ENCODE data around the gene SLIT3. TPM values are rescaled to one million over a fixed set of nuclear protein-coding genes. Genes with fewer than 3 reads are reported as not detected.

Gene SLIT3
- total RNA-seq, 3 donors from 2014 or later: 30.7 to 103 (median 54.1) TPM

DNA sequence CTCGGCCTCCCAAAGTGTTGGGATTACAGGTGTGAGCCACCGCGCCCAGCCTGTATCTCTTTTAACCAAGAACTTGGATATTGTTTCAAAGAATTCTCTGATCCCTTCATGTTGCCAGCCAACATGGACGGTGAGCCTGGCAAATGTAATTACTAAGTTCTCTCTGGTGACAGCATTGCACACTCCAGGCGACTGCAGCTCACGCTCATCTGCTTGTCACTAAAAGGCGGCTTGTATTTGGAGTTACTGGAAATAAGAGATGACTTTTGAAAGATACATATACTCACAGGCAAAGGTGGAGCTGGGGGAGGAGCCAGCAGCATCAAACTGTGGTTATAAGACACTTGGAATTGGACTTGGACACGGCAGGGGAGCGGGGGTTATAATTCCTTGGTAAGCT is 172.3 kb downstream of the SLIT3 start:
- Histone ChIP-seq H3K4me3 (no peak overlapping the region), H3K27ac (no peak overlapping the region), H3K36me3 (no peaks in the 10 kb centered on the region), H3K27me3 (no peaks in the 10 kb centered on the region), H3K9me3 (peaks cover 0 to under 1% of the 10 kb centered on the region in 2 donors), H3K4me1 (no peaks in the 10 kb centered on the region)
- DNase-seq (ENCODE audit: low spot score in 2 of 2): no peak
- intact Hi-C loops (cut with DNase I; ENCODE audit: low total_unique reads): no loop called here
- TF ChIP-seq POLR2AphosphoS5 (IDR thresholded peaks at IDR 0.05): no peak
- no peak for TF ChIP-seq POLR2A (IDR thresholded peaks at IDR 0.05)
- TF ChIP-seq, protein P1, sequence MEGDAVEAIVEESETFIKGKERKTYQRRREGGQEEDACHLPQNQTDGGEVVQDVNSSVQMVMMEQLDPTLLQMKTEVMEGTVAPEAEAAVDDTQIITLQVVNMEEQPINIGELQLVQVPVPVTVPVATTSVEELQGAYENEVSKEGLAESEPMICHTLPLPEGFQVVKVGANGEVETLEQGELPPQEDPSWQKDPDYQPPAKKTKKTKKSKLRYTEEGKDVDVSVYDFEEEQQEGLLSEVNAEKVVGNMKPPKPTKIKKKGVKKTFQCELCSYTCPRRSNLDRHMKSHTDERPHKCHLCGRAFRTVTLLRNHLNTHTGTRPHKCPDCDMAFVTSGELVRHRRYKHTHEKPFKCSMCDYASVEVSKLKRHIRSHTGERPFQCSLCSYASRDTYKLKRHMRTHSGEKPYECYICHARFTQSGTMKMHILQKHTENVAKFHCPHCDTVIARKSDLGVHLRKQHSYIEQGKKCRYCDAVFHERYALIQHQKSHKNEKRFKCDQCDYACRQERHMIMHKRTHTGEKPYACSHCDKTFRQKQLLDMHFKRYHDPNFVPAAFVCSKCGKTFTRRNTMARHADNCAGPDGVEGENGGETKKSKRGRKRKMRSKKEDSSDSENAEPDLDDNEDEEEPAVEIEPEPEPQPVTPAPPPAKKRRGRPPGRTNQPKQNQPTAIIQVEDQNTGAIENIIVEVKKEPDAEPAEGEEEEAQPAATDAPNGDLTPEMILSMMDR (IDR thresholded peaks at IDR 0.05): no peak

DNA sequence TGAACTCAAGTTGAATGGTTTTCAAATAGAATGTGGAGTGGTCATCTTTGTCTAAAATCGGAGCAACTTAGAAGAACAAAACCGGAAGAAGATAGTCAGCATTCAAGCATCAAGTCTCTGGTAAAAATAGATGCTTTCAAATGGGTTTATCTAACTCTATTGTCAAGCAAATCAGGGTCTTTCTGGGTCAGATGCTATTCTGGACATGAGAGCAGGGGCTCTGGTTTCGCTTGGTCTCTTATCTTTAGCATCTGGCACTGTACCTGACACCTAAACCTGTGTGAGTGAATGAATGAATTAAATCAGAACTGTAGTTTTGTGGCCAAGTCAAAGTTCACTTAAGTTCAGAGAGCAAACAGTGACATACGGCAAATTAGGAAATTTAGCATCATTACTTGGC is 173.5 kb downstream of the SLIT3 start:
- H3K36me3 ChIP-seq: no peaks in the 10 kb centered on the region
- H3K4me3 ChIP-seq: no peak overlapping the region
- no peak overlapping the region for H3K27ac ChIP-seq
- DNase-seq (ENCODE audit: low spot score in 2 of 2): no peak
- no peaks in the 10 kb centered on the region for H3K27me3 ChIP-seq
- H3K9me3 ChIP-seq: peaks cover 0 to 4% of the 10 kb centered on the region in 2 donors
- intact Hi-C loops (cut with DNase I; ENCODE audit: low total_unique reads): no loop called here
- TF ChIP-seq POLR2A (IDR thresholded peaks at IDR 0.05): no peak
- TF ChIP-seq, protein P1 (IDR thresholded peaks at IDR 0.05): no peak
- no peak for TF ChIP-seq POLR2AphosphoS5 (IDR thresholded peaks at IDR 0.05)
- H3K4me1 ChIP-seq: no peaks in the 10 kb centered on the region

DNA sequence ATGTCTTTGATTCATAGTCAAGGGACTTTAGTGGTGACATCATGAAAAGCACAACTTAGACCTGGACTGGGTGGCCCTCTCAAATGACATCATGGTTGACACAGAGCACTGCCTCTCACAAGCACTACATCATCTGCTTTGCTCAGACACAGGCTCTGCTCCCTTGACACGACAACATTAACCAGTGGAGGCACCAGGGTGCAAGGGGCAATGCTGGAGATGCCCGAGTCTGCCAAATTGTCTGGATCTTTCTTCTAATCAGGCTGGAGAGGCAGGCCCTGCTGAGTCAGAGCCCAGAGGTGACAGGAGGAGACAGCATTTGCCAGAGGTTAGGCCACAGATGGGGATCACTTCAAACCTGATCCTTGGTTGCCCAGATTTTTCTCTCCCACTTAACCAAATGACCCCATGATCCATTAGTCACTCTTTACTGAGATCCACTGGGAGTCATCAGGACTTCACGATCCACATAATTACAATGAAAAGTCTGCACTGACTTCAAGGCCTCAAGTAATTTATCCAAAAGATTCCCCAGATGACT is 174.4 kb downstream of the SLIT3 start:
- Histone ChIP-seq H3K4me1 (no peaks in the 10 kb centered on the region), H3K9me3 (peaks cover 0 to 4% of the 10 kb centered on the region in 2 donors), H3K4me3 (no peak overlapping the region), H3K27ac (peak overlapping the region in 1 of 2 donors; percentile 55), H3K36me3 (no peaks in the 10 kb centered on the region), H3K27me3 (no peaks in the 10 kb centered on the region)
- intact Hi-C loops (cut with DNase I; ENCODE audit: low total_unique reads): no loop called here
- peak in 1 of 3 donors; percentile 44 for TF ChIP-seq POLR2AphosphoS5 (IDR thresholded peaks at IDR 0.05)
- no peak for TF ChIP-seq POLR2A (IDR thresholded peaks at IDR 0.05)
- no peak for DNase-seq (ENCODE audit: low spot score in 2 of 2)

DNA sequence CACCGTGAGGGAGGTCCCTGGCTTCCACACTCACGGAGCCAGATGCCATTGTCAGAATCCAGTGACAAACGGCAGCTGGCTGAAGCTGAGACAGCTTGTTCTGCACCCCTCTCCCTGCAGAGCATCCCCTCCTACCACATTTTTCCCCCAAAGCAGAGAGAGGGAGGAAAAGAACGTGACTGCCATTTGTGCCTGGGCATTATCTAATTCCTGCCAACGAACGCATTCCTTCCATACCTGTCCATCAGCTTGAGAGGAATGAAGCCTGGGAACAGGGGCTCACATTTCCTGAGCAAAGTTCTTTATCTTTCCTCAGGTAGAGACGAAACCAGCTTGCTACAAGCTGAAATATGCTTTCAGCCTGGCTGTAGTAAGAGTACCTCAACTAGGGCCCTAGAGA is 175.4 kb downstream of the SLIT3 start:
- intact Hi-C loops (cut with DNase I; ENCODE audit: low total_unique reads): no loop called here

DNA sequence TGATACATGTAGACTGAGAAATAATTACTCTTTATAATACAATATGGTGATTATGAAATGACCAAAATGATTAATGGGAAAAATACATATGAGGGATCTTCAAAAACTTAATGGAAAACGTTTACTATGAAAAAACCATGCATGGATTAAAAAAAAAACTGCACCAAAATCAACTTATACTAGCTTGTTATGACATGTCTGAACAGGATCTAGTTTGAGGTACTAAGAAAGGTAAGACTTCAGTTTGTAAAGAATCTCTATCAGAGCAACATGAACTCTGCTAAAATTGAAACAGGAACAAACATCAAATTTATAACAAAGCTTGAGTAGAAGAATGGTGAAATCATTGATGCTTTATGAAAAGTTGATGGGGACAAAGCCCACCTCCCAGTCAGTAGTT is 178.0 kb downstream of the SLIT3 start:
- peaks cover 0 to 4% of the 10 kb centered on the region in 2 donors for H3K9me3 ChIP-seq
- TF ChIP-seq POLR2AphosphoS5 (IDR thresholded peaks at IDR 0.05): no peak
- TF ChIP-seq, protein P1 (IDR thresholded peaks at IDR 0.05): no peak
- TF ChIP-seq POLR2A (IDR thresholded peaks at IDR 0.05): no peak
- H3K27me3 ChIP-seq: no peaks in the 10 kb centered on the region
- no peak for DNase-seq (ENCODE audit: low spot score in 2 of 2)
- H3K4me3 ChIP-seq: no peak overlapping the region
- intact Hi-C loops (cut with DNase I; ENCODE audit: low total_unique reads): no loop called here
- H3K27ac ChIP-seq: no peak overlapping the region
- peaks cover 0 to 12% of the 10 kb centered on the region in 2 donors for H3K4me1 ChIP-seq
- no peaks in the 10 kb centered on the region for H3K36me3 ChIP-seq

More for the DNA sequence above, 175.4 kb downstream of the SLIT3 start:
- H3K9me3 ChIP-seq: peaks cover 0 to 4% of the 10 kb centered on the region in 2 donors
- H3K4me3 ChIP-seq: no peak overlapping the region
- no peak overlapping the region for H3K27ac ChIP-seq
- no peak for DNase-seq (ENCODE audit: low spot score in 2 of 2)
- no peaks in the 10 kb centered on the region for H3K27me3 ChIP-seq
- H3K36me3 ChIP-seq: no peaks in the 10 kb centered on the region
- no peaks in the 10 kb centered on the region for H3K4me1 ChIP-seq
- TF ChIP-seq POLR2AphosphoS5 (IDR thresholded peaks at IDR 0.05): no peak

DNA sequence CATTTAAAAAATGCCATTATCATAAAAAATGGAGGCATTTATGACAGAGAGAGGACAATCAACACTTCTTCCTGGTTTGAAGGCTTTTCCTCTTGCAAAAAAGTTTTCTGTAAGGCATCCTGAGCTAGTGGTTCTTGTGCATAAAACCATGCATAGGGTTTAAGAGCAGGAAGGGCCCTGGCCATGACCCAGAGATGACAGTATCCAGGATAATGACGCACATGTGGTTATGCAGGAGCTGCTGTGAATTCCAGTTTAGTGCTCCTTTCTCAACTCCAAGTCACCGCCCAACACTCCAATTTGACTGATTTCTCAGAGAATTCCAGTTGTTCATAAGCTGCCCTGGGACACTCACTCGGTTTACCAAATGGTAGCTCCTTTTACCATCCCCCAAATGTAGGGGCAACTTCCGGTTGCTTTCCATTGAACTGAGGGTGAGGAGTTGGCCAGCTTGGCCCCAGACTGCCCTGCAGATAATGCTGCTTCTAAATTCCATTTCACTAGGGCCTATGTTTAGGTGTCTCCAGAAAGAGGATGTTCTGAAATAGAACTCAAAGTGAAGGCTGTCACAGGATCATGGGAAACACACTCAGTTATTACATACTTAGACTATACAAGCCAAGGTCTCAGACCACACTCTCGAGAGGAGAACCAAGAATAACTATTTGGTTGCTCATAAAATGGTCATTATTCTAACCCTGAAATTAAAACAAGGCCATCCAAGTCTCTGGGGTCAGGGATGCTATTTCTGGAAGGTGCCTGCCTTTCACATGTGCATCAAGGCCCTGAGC is 179.1 kb downstream of the SLIT3 start:
- TF ChIP-seq, protein P1 (IDR thresholded peaks at IDR 0.05): no peak
- TF ChIP-seq POLR2AphosphoS5 (IDR thresholded peaks at IDR 0.05): no peak
- Histone ChIP-seq H3K4me1 (peaks cover 0 to 12% of the 10 kb centered on the region in 2 donors), H3K36me3 (no peaks in the 10 kb centered on the region), H3K27ac (no peak overlapping the region), H3K4me3 (no peak overlapping the region), H3K9me3 (peaks cover 0 to 4% of the 10 kb centered on the region in 2 donors), H3K27me3 (no peaks in the 10 kb centered on the region)
- intact Hi-C loops (cut with DNase I; ENCODE audit: low total_unique reads): no loop called here
- DNase-seq (ENCODE audit: low spot score in 2 of 2): no peak

Measured in breast epithelium (tissue), 4 donors.